ENCODE measurements around the gene TRIM49D1.
"Not testable (repeated sequence)": the region's sequence is repeated elsewhere in the genome, so short reads cannot be mapped to it uniquely, and the experiment has no call there.

The TRIM49D1 gene, protein sequence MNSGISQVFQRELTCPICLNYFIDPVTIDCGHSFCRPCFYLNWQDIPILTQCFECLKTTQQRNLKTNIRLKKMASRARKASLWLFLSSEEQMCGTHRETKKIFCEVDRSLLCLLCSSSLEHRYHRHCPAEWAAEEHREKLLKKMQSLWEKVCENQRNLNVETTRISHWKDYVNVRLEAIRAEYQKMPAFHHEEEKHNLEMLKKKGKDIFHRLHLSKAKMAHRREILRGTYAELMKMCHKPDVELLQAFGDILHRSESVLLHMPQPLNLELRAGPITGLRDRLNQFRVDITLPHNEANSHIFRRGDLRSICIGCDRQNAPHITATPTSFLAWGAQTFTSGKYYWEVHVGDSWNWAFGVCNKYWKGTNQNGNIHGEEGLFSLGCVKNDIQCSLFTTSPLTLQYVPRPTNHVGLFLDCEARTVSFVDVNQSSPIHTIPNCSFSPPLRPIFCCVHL

GRCh38 chr11:89922195-89922660, at the start of gene TRIM49D1:
TSS of gene TRIM49D1 (minus strand) at chr11:89922245. CDS start at chr11:89917710, 4,535 bp downstream.
- no peak for DNase-seq (ENCODE audit: low spot score)

DNA sequence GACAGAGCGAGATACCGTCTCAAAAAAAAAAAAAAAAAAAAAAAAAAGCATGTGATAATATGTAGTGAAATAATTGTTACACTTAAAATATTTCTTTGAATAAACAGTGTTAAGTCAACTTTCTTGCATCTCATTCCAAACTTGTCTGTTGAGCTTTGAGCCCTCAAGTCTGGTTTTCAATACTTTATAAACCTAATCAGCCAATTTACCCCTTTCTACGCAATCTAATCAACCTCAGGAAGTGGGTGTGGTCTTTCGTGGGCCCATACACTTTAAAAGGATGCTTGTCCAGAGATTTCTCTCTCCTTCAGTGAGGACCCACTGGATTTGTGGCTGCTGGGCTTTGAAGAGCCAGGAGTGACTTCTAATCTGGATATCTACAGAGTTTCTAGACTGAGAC, 43.7 kb upstream of the TRIM49D1 start, which contains the start of gene TRIM64:
Gene TRIM64 (plus strand): TSS at position 301 of the 400 bp plus-strand sequence. CDS start 2,467 bp downstream, outside the sequence.
- not testable (repeated sequence) for DNase-seq (ENCODE audit: low spot score)

GRCh38 chr11:89960833-89961232, 38.8 kb upstream of the TRIM49D1 start:
- not testable (repeated sequence) for DNase-seq (ENCODE audit: low spot score)

DNA sequence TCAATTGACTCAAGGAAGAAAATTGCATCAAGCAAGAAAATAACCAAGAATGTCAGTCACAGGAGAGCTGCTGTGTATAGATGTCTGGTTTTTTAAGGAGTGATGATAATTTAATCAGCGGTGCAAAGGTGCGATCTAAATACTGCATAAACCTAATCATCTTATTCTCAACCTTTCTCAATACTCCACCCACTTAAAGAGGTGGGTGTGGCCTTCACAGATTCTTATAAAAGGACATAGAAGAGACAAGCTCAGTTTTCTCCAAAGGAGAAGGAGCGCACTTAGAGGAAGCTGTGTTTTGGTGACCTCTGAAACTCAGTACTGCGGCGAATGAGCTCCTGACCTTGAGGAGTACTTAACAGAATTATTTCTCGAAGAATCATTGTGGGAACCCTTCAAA, 1.7 kb upstream of the TRIM49D1 start, which contains the start of gene TRIM49D2:
Gene TRIM49D2 (plus strand): TSS at position 301 of the 400 bp plus-strand sequence. CDS start 2,698 bp downstream, outside the sequence.
- DNase-seq (ENCODE audit: low spot score): not testable (repeated sequence)

DNA sequence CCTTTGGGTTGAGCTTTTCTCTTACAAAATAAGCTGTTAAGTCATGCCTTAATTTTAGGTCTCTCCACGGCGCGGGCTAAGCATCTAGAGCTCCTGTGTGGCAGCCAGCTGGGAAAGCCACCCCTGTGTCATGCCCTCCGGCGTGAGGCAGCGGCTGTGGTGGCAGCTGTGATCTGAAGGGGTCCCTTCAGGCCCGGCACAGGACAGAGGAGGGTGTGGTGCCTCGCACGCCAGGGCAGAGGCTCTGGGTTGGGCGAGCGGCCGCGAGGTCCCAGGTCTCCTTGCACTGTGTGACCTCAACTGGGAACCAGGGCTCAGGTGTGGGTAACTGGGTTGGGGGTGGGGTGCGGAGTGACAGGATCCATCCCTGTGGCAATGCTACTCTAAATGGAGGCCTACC, 21.2 kb downstream of the TRIM49D1 start:
- DNase-seq (ENCODE audit: low spot score): not testable (repeated sequence)

GRCh38 chr11:89893245-89893644, 28.8 kb downstream of the TRIM49D1 start:
- DNase-seq (ENCODE audit: low spot score): not testable (repeated sequence)

DNA sequence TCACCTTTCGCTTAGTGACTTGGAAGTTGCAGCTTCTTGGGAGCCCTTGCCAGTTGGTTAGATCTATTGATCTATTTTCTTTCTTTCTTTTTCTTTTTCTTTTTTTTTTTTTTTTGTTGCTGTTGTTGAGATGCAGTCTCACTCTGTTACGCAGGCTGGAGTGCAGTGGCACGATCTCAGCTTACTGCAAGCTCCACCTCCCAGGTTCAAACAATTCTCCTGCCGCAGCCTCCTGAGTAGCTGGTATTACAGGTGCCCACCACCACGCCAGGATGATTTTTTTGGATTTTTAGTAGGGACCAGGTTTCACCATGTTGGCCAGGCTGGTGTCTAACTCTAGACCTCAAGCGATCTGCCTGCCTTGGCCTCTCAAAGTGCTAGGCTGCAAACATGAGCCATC, 44.5 kb downstream of the TRIM49D1 start:
- DNase-seq (ENCODE audit: low spot score): not testable (repeated sequence)

GRCh38 chr11:89872588-89872987, 49.5 kb downstream of the TRIM49D1 start:
- not testable (repeated sequence) for DNase-seq (ENCODE audit: low spot score)

GRCh38 chr11:89865223-89865622, 56.8 kb downstream of the TRIM49D1 start:
- DNase-seq (ENCODE audit: low spot score): not testable (repeated sequence)

- DNase-seq (ENCODE audit: low spot score): not testable (repeated sequence)
Measured at GRCh38 chr11:89863906-89864704, 57.9 kb downstream of the TRIM49D1 start.
